HepG2 (cell line): ENCODE data around the gene SAMD4A. TPM values are rescaled to one million over a fixed set of nuclear protein-coding genes. Genes with fewer than 3 reads are reported as not detected.
A peak's percentile ranks its signal among the peaks of the same experiment; 100 is the strongest.

Source experiments
- ATAC-seq: fragments of 200-7000 bp; cut with Tn5 transposase; 3 replicates; pipeline ENCODE4 v1.9.1; 2020; ENCODE audit warnings: mild to moderate bottlenecking, moderate library complexity
- BruUV-seq: library from RNA; stranded (reverse); fragments of 400-500 nt; replicated peaks from 2 replicates; lab custom pipeline; 2021; lab: Mats Ljungman, UMichigan
- CTCF ChIA-PET: fragments of 300-600 bp; formaldehyde crosslinking; extraction: SDS; loops from one replicate; lab custom pipeline; 2021; ENCODE audit warnings: low total read pairs, inconsistent platforms, low intra/inter-chr PET ratio; lab: Yijun Ruan, JAX
- POLR2A ChIA-PET: fragments of 350-600 bp; sonication (Branson Sonifier 250); formaldehyde crosslinking; loops from one replicate; lab custom pipeline; 2020; ENCODE audit warnings: antibody characterized with exemption, inconsistent platforms; lab: Yijun Ruan, JAX
- DNase-seq: peaks from one replicate; pipeline ENCODE4 v3.0.0-alpha.2; 2015; ENCODE audit warnings: low spot score
- FAIRE-seq: peaks from 3 replicates; lab custom pipeline; 2011; peaks lifted over from hg19 to GRCh38; lab: Jason Lieb, UNC
- H2AFZ ChIP-seq: one replicate; pipeline ENCODE4 v1.6.1; 2011; ENCODE audit warnings: low read length, inconsistent platforms
- H3K27ac ChIP-seq: fragments of 300-600 bp; 3 replicates; pipeline ENCODE4 v1.8.0; 2011; ENCODE audit warnings: mixed run types, mild to moderate bottlenecking, mixed read lengths, low read length, inconsistent platforms; ENCODE audit not compliant: insufficient read depth; ENCODE audit errors: extremely low read length
- H3K27me3 ChIP-seq, 2 experiments: fragments of 200-600 bp in 1 of 2; 2 replicates in 1 of 2; 3 replicates in 1 of 2; pipeline versions ENCODE4 v1.6.0 to v1.8.0; 2011; ENCODE audit warnings: low read length in 2 of 2, mild to moderate bottlenecking in 2 of 2, moderate library complexity in 2 of 2, inconsistent platforms in 1 of 2; ENCODE audit not compliant: insufficient read depth in 2 of 2, control insufficient read depth in 1 of 2
- H3K36me3 ChIP-seq, 2 experiments: fragments of 200-600 bp in 1 of 2; replicated peaks in 1 of 2; 2 replicates in 1 of 2; 3 replicates in 1 of 2; pipeline versions ENCODE4 v1.5.1 to v1.8.0; 2011; ENCODE audit warnings: low read length in 2 of 2, inconsistent platforms in 1 of 2; ENCODE audit not compliant: insufficient read depth in 2 of 2, control insufficient read depth in 1 of 2
- H3K4me1 ChIP-seq: 2 replicates; pipeline ENCODE4 v1.5.1; 2012; ENCODE audit warnings: low read length, inconsistent platforms; ENCODE audit not compliant: insufficient read depth
- H3K4me2 ChIP-seq: 2 replicates; pipeline ENCODE4 v1.6.0; 2011; ENCODE audit warnings: low read depth, low read length, inconsistent platforms
- H3K4me3 ChIP-seq, 3 experiments: fragments of 200-600 bp in 1 of 3; sonication (generic), shearing (Covaris generic) in 1 of 3; replicated peaks in 1 of 3; 2 replicates each; pipeline ENCODE4 v1.5.1; 2011 to 2016; ENCODE audit warnings: low read length in 3 of 3, inconsistent platforms in 2 of 3, low read depth in 2 of 3, mild to moderate bottlenecking in 2 of 3, control low read depth in 1 of 3, mixed read lengths in 1 of 3; ENCODE audit not compliant: insufficient read depth in 1 of 3
- H3K79me2 ChIP-seq: one replicate; pipeline ENCODE4 v1.6.1; 2011; ENCODE audit warnings: low read length, inconsistent platforms; ENCODE audit not compliant: insufficient read depth
- H3K9ac ChIP-seq: 2 replicates; pipeline ENCODE4 v1.6.0; 2011; ENCODE audit warnings: mild to moderate bottlenecking, low read depth, low read length, inconsistent platforms; ENCODE audit not compliant: insufficient read depth
- H3K9me3 ChIP-seq: 2 replicates; pipeline ENCODE4 v1.5.1; 2012; ENCODE audit warnings: mild to moderate bottlenecking, low read length
- H4K20me1 ChIP-seq: 2 replicates; pipeline ENCODE4 v1.6.0; 2011; ENCODE audit warnings: inconsistent platforms, mild to moderate bottlenecking, low read length, moderate library complexity; ENCODE audit not compliant: insufficient read depth
- FOXP4 ChIP-seq: sonication (generic); formaldehyde crosslinking; IDR thresholded peaks from 2 replicates; pipeline ENCODE4 v1.4.0; 2020; ENCODE audit warnings: missing genetic modification reagents
- HBP1 ChIP-seq: IDR thresholded peaks from 2 replicates; pipeline ENCODE4 v1.6.1; 2016; ENCODE audit warnings: low read depth, control low read depth
- HNF4G ChIP-seq, 2 experiments: sonication (generic) in 1 of 2; formaldehyde crosslinking in 1 of 2; IDR thresholded peaks; 2 replicates each; pipeline versions ENCODE4 v1.4.0 to v1.6.1; 2011 to 2020; ENCODE audit warnings: borderline replicate concordance in 2 of 2, low read depth in 2 of 2, mild to moderate bottlenecking in 2 of 2, low read length in 1 of 2, missing genetic modification reagents in 1 of 2, moderate library complexity in 1 of 2
- IKZF1 ChIP-seq: fragments of 450-650 bp; IDR thresholded peaks from 2 replicates; pipeline ENCODE4 v1.7.1; 2016
- KLF12 ChIP-seq: sonication (generic); formaldehyde crosslinking; IDR thresholded peaks from 2 replicates; pipeline ENCODE4 v1.4.0; 2020; ENCODE audit warnings: missing genetic modification reagents, borderline replicate concordance
- MIER3 ChIP-seq: IDR thresholded peaks from 2 replicates; pipeline ENCODE4 v1.6.1; 2016; ENCODE audit warnings: missing compliant biosample characterization, borderline replicate concordance
- MTA3 ChIP-seq: sonication (generic); formaldehyde crosslinking; IDR thresholded peaks from 2 replicates; pipeline ENCODE4 v1.4.0; 2020; ENCODE audit warnings: missing genetic modification reagents
- POGK ChIP-seq: sonication (generic); formaldehyde crosslinking; conservative IDR thresholded peaks from 2 replicates; pipeline ENCODE4 v1.8.0; 2022; ENCODE audit warnings: mild to moderate bottlenecking, moderate library complexity, missing genetic modification reagents
- RAD51 ChIP-seq: fragments of 450-650 bp; IDR thresholded peaks from 2 replicates; pipeline ENCODE4 v1.6.1; 2016; ENCODE audit warnings: borderline replicate concordance
- STAT5B ChIP-seq: sonication (generic); formaldehyde crosslinking; IDR thresholded peaks from 2 replicates; pipeline ENCODE4 v1.4.0; 2020; ENCODE audit warnings: missing genetic modification reagents
- TEF ChIP-seq: sonication (generic); formaldehyde crosslinking; IDR thresholded peaks from 2 replicates; pipeline ENCODE4 v1.5.0; 2020; ENCODE audit warnings: missing genetic modification reagents
- TSC22D2 ChIP-seq: sonication (generic); formaldehyde crosslinking; IDR thresholded peaks from 2 replicates; pipeline ENCODE4 v1.5.1; 2020; ENCODE audit warnings: missing genetic modification reagents, mild to moderate bottlenecking, borderline replicate concordance
- XBP1 ChIP-seq: sonication (generic); formaldehyde crosslinking; IDR thresholded peaks from 2 replicates; pipeline ENCODE4 v1.5.0; 2020; ENCODE audit warnings: missing genetic modification reagents
- ZNF547 ChIP-seq: sonication (generic); formaldehyde crosslinking; IDR thresholded peaks from 2 replicates; pipeline ENCODE4 v1.5.1; 2020; ENCODE audit warnings: mild to moderate bottlenecking, missing genetic modification reagents
- WGBS: methylation state at CpG from one replicate; pipeline ENCODE4 v1.1.6; 2017; ENCODE audit warnings: low lambda C conversion rate; 5-methylcytosine and 5-hydroxymethylcytosine counted together
- in situ Hi-C: cut with HindIII; loops from 2 replicates; pipeline ENCODE4 v1.10.0; 2017; ENCODE audit warnings: low pct_unique_long_range_greater_than_20kb; ENCODE audit not compliant: extremely low pct_ligation_motif_present
- intact Hi-C: fragments of 100-400 bp; cut with micrococcal nuclease; formaldehyde crosslinking; loops from one replicate; pipeline ENCODE4 v1.10.0; 2022; ENCODE audit not compliant: unreplicated experiment
- polyA plus RNA-seq, 8 experiments: library from polyadenylated mRNA; depleted of rRNA in 3 of 8; stranded (reverse) in 7 of 8; unstranded in 1 of 8; fragments of >200 nt; fragmentation: Illumina TruSeq in 4 of 8; extraction: Trizol in 4 of 8; gene quantifications; 2 replicates each; pipeline versions ENCODE4 v1.2.1 to v1.2.3, GENCODE V29; 2011 to 2016; ENCODE audit warnings: low read depth in 4 of 8, missing spikeins in 1 of 8, mixed read lengths in 1 of 8; ENCODE audit not compliant: insufficient read depth in 1 of 8
- total RNA-seq, 5 experiments: library from RNA; depleted of rRNA; stranded (reverse); fragments of >200 nt; fragmentation: Illumina TruSeq; extraction: Trizol; gene quantifications; 2 replicates each; pipeline ENCODE4 v1.2.3, GENCODE V29; 2016; ENCODE audit warnings: low read depth in 1 of 5
- TF ChIP-seq, protein P1 (sequence below): sonication (generic); formaldehyde crosslinking; IDR thresholded peaks from 2 replicates; pipeline ENCODE4 v1.5.0; 2020; ENCODE audit warnings: missing genetic modification reagents, mild to moderate bottlenecking, borderline replicate concordance
- TF ChIP-seq, protein P2 (sequence below): sonication (generic); formaldehyde crosslinking; IDR thresholded peaks from 2 replicates; pipeline ENCODE4 v1.9.0; 2022; ENCODE audit warnings: low read depth, missing genetic modification reagents

Gene SAMD4A
- total and polyA plus RNA-seq, 2 of the 13 experiments (the other 11 are each of a cell fraction or from before 2014, with no cell fraction given): 11.8 to 13.0 TPM

GRCh38 chr14:54690887-54691286 lies 124.0 kb downstream of the SAMD4A start:
- ChIA-PET CTCF (interaction anchor here (1.1 to 1.9 kb wide), 3 partner anchors 118 to 126 kb away, joined by 5 to 21 read pairs (median 5); no protein-coding TSS in a partner anchor), POLR2A (interaction anchor here (0.8 to 2.6 kb wide), 2 partner anchors 124 to 127 kb away, joined by 3 to 13 read pairs; partner anchors contain the start of gene SAMD4A)
- no peak for DNase-seq
- H3K79me2 ChIP-seq: peaks cover 18% of the 10 kb centered on the region
- intact Hi-C loops: loop anchor here (1.0 to 5.0 kb wide), 3 partner anchors 49 to 127 kb away; no protein-coding TSS in a partner anchor
- H3K27ac ChIP-seq: no peak overlapping the region
- WGBS: 100% methylated on average over 2 of the region's 2 CpGs
- ATAC-seq: peak; percentile 62
- H3K36me3 ChIP-seq: peaks cover 5 to 7% of the 10 kb centered on the region in 2 experiments; a peak in 4 of 5 replicates
- H3K4me3 ChIP-seq: no peak overlapping the region
- in situ Hi-C loops: loop anchor here (5.0 kb wide), 1 partner anchor 124 kb away; the partner anchor contains the start of gene SAMD4A
- H3K9ac ChIP-seq: no peak overlapping the region
- peaks cover 4% of the 10 kb centered on the region; the same call in 1 of the 2 replicates for H4K20me1 ChIP-seq
- BruUV-seq: no TSS peak
- peaks cover 18% of the 10 kb centered on the region; the same call in 1 of the 2 replicates for H3K4me1 ChIP-seq
- FAIRE-seq: no peak
- H3K27me3 ChIP-seq: no peaks in the 10 kb centered on the region; a peak in 1 of 5 replicates
- H2AFZ ChIP-seq: no peak overlapping the region
- no peak overlapping the region for H3K4me2 ChIP-seq
- no peaks in the 10 kb centered on the region for H3K9me3 ChIP-seq
- TF ChIP-seq, protein P1, sequence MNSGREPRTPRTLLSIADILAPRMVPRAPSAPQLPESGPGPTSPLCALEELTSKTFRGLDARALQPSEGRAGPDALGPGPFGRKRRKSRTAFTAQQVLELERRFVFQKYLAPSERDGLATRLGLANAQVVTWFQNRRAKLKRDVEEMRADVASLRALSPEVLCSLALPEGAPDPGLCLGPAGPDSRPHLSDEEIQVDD (CRISPR knock-in tag): no peak
- no peak for TF ChIP-seq MTA3 (CRISPR knock-in tag)
- no peak for TF ChIP-seq HBP1
- TF ChIP-seq, protein P2, sequence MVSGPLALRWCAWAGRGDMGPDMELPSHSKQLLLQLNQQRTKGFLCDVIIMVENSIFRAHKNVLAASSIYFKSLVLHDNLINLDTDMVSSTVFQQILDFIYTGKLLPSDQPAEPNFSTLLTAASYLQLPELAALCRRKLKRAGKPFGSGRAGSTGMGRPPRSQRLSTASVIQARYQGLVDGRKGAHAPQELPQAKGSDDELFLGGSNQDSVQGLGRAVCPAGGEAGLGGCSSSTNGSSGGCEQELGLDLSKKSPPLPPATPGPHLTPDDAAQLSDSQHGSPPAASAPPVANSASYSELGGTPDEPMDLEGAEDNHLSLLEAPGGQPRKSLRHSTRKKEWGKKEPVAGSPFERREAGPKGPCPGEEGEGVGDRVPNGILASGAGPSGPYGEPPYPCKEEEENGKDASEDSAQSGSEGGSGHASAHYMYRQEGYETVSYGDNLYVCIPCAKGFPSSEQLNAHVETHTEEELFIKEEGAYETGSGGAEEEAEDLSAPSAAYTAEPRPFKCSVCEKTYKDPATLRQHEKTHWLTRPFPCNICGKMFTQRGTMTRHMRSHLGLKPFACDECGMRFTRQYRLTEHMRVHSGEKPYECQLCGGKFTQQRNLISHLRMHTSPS (CRISPR knock-in tag): no peak
- TF ChIP-seq XBP1: no peak
- no peak for TF ChIP-seq RAD51
- TF ChIP-seq MIER3 (CRISPR knock-in tag): no peak
- no peak for TF ChIP-seq IKZF1
- TF ChIP-seq ZNF547 (CRISPR knock-in tag): no peak
- TF ChIP-seq HNF4G (IDR thresholded peaks at IDR 0.05; ENCODE audit: borderline replicate concordance, low read depth, low read length): no peak
- TF ChIP-seq HNF4G (CRISPR knock-in tag; IDR thresholded peaks at IDR 0.05; ENCODE audit: borderline replicate concordance, low read depth): no peak
- no peak for TF ChIP-seq TEF (CRISPR knock-in tag)
- TF ChIP-seq POGK (CRISPR knock-in tag): no peak
- no peak for TF ChIP-seq TSC22D2 (CRISPR knock-in tag)
- no peak for TF ChIP-seq STAT5B (CRISPR knock-in tag)
- TF ChIP-seq KLF12 (CRISPR knock-in tag): no peak
- no peak for TF ChIP-seq FOXP4 (CRISPR knock-in tag)
